Trophoblast cell (in vitro differentiated cells and primary cell): Measurements from ENCODE around the gene CDHR3.

Experiments used
- DNase-seq, 2 donors: peaks; one replicate each; pipeline ENCODE4 v3.0.0-alpha.2; 2016
- H2AFZ ChIP-seq: 2 replicates; pipeline ENCODE4 v1.6.1; 2013; ENCODE audit warnings: low read length, moderate library complexity, mild to moderate bottlenecking; ENCODE audit not compliant: insufficient read depth, poor library complexity
- H2AK5ac ChIP-seq: 2 replicates; pipeline ENCODE4 v1.6.1; 2013; ENCODE audit warnings: mild to moderate bottlenecking, low read length
- H2BK120ac ChIP-seq: 2 replicates; pipeline ENCODE4 v1.6.1; 2013; ENCODE audit warnings: low read length, mild to moderate bottlenecking, moderate library complexity; ENCODE audit not compliant: insufficient read depth, poor library complexity
- H2BK12ac ChIP-seq: 2 replicates; pipeline ENCODE4 v1.6.1; 2013; ENCODE audit warnings: mild to moderate bottlenecking, low read length, moderate library complexity
- H2BK5ac ChIP-seq: 2 replicates; pipeline ENCODE4 v1.6.1; 2013; ENCODE audit warnings: low read length, low read depth, moderate library complexity, mild to moderate bottlenecking; ENCODE audit not compliant: poor library complexity
- H3K14ac ChIP-seq: 2 replicates; pipeline ENCODE4 v1.6.1; 2013; ENCODE audit warnings: mild to moderate bottlenecking, low read length
- H3K18ac ChIP-seq: 2 replicates; pipeline ENCODE4 v1.6.1; 2013; ENCODE audit warnings: mild to moderate bottlenecking, low read length
- H3K23ac ChIP-seq: 2 replicates; pipeline ENCODE4 v1.6.1; 2013; ENCODE audit warnings: low read length
- H3K27ac ChIP-seq: 2 replicates; pipeline ENCODE4 v1.5.1; 2013; ENCODE audit warnings: low read depth, mild to moderate bottlenecking, inconsistent platforms, low read length, moderate library complexity
- H3K27me3 ChIP-seq: 2 replicates; pipeline ENCODE4 v1.6.1; 2013; ENCODE audit warnings: inconsistent platforms, mild to moderate bottlenecking, low read length, moderate library complexity; ENCODE audit not compliant: insufficient read depth
- H3K36me3 ChIP-seq, 2 experiments: 1 replicate in 1 of 2; 2 replicates in 1 of 2; pipeline ENCODE4 v1.6.1; 2013; ENCODE audit warnings: low read length in 2 of 2, mild to moderate bottlenecking in 2 of 2, moderate library complexity in 1 of 2; ENCODE audit not compliant: insufficient read depth in 2 of 2, control insufficient read depth in 1 of 2
- H3K4ac ChIP-seq: 2 replicates; pipeline ENCODE4 v1.6.1; 2013; ENCODE audit warnings: low read depth, mild to moderate bottlenecking, low read length, moderate library complexity
- H3K4me1 ChIP-seq, 2 experiments: 1 replicate in 1 of 2; 2 replicates in 1 of 2; pipeline ENCODE4 v1.6.1; 2013; ENCODE audit warnings: low read length in 2 of 2, mild to moderate bottlenecking in 2 of 2, moderate library complexity in 1 of 2; ENCODE audit not compliant: insufficient read depth in 2 of 2, control insufficient read depth in 1 of 2
- H3K4me2 ChIP-seq: 2 replicates; pipeline ENCODE4 v1.6.1; 2013; ENCODE audit warnings: inconsistent platforms, mild to moderate bottlenecking, low read length, moderate library complexity
- H3K4me3 ChIP-seq: 2 replicates; pipeline ENCODE4 v1.5.1; 2013; ENCODE audit warnings: mild to moderate bottlenecking, low read depth, low read length, inconsistent platforms
- H3K79me1 ChIP-seq: one replicate; pipeline ENCODE4 v1.6.1; 2013; ENCODE audit warnings: low read length
- H3K79me2 ChIP-seq: 2 replicates; pipeline ENCODE4 v1.6.1; 2013; ENCODE audit warnings: low read length, mild to moderate bottlenecking; ENCODE audit not compliant: control insufficient read depth, insufficient read depth, poor library complexity
- H3K9ac ChIP-seq: 2 replicates; pipeline ENCODE4 v1.6.1; 2013; ENCODE audit warnings: mild to moderate bottlenecking, low read length
- H3K9me3 ChIP-seq: 2 replicates; pipeline ENCODE4 v1.6.1; 2013; ENCODE audit warnings: low read depth, mild to moderate bottlenecking, control low read depth, inconsistent platforms, low read length; ENCODE audit not compliant: insufficient read depth
- H4K12ac ChIP-seq: 2 replicates; pipeline ENCODE4 v1.6.1; 2013; ENCODE audit warnings: low read depth, mild to moderate bottlenecking, low read length, moderate library complexity
- H4K8ac ChIP-seq: 2 replicates; pipeline ENCODE4 v1.6.1; 2013; ENCODE audit warnings: low read depth, mild to moderate bottlenecking, low read length, moderate library complexity
- H4K91ac ChIP-seq: one replicate; pipeline ENCODE4 v1.6.1; 2013; ENCODE audit warnings: low read depth, mild to moderate bottlenecking, low read length, moderate library complexity
- WGBS: extraction: QIAGEN DNeasy Blood & Tissue Kit; methylation state at CpG from one replicate; pipeline ENCODE4 v1.1.7; 2013; ENCODE audit warnings: missing lambda C conversion rate; ENCODE audit not compliant: insufficient read length, insufficient coverage; ENCODE audit errors: extremely low coverage; 5-methylcytosine and 5-hydroxymethylcytosine counted together

CDHR3 gene

GRCh38 chr7:106080300-106080987 is 117.4 kb downstream of the CDHR3 start:
- no peaks in the 10 kb centered on the region for H3K4me1 ChIP-seq
- H3K4me3 ChIP-seq: no peak overlapping the region
- no peaks in the 10 kb centered on the region for H3K79me2 ChIP-seq
- no peak for DNase-seq
- no peaks in the 10 kb centered on the region for H3K9me3 ChIP-seq
- no peak overlapping the region for H2BK5ac ChIP-seq
- H3K18ac ChIP-seq: no peak overlapping the region
- no peak overlapping the region for H2BK120ac ChIP-seq
- no peak overlapping the region for H2BK12ac ChIP-seq
- no peak overlapping the region for H4K12ac ChIP-seq
- no peak overlapping the region for H2AK5ac ChIP-seq
- WGBS: no CpG with 5 or more reads among the region's 6 CpGs
- no peak overlapping the region for H4K91ac ChIP-seq
- no peak overlapping the region for H2AFZ ChIP-seq
- H3K9ac ChIP-seq: no peak overlapping the region
- H3K23ac ChIP-seq: no peak overlapping the region
- H4K8ac ChIP-seq: no peak overlapping the region
- H3K14ac ChIP-seq: no peak overlapping the region
- H3K27ac ChIP-seq: no peak overlapping the region
- H3K79me1 ChIP-seq: no peaks in the 10 kb centered on the region
- no peaks in the 10 kb centered on the region for H3K27me3 ChIP-seq
- H3K4ac ChIP-seq: no peak overlapping the region
- H3K4me2 ChIP-seq: no peak overlapping the region
- no peaks in the 10 kb centered on the region for H3K36me3 ChIP-seq

- no CpG with 5 or more reads among the region's 18 CpGs for WGBS
- H3K4ac ChIP-seq: no peak overlapping the region
- H3K9me3 ChIP-seq: no peaks in the 10 kb centered on the region
These were observed 119.2 kb downstream of the CDHR3 start for GRCh38 chr7:106082087-106082854.

More at GRCh38 chr7:106082087-106082854, 119.2 kb downstream of the CDHR3 start:
- Histone ChIP-seq H3K27ac (no peak overlapping the region), H3K4me3 (no peak overlapping the region), H3K36me3 (no peaks in the 10 kb centered on the region), H4K12ac (no peak overlapping the region), H3K18ac (no peak overlapping the region), H3K23ac (no peak overlapping the region), H2BK12ac (no peak overlapping the region), H3K79me1 (no peaks in the 10 kb centered on the region), H2AFZ (no peak overlapping the region), H3K9ac (no peak overlapping the region), H2AK5ac (no peak overlapping the region), H3K4me1 (no peaks in the 10 kb centered on the region), H3K27me3 (no peaks in the 10 kb centered on the region), H3K79me2 (no peaks in the 10 kb centered on the region), H3K14ac (no peak overlapping the region), H2BK5ac (no peak overlapping the region), H2BK120ac (no peak overlapping the region), H3K4me2 (no peak overlapping the region), H4K91ac (no peak overlapping the region), H4K8ac (no peak overlapping the region)
- no peak for DNase-seq
